ENCODE measurements around the gene DEFB121. TPM values are rescaled to one million over a fixed set of nuclear protein-coding genes. Genes with fewer than 3 reads are reported as not detected.

DEFB121 gene
- total and polyA plus RNA-seq, 2 of the 8 experiments (the other 6 are each of a cell fraction or from before 2014, with no cell fraction given), result not detected

DNA sequence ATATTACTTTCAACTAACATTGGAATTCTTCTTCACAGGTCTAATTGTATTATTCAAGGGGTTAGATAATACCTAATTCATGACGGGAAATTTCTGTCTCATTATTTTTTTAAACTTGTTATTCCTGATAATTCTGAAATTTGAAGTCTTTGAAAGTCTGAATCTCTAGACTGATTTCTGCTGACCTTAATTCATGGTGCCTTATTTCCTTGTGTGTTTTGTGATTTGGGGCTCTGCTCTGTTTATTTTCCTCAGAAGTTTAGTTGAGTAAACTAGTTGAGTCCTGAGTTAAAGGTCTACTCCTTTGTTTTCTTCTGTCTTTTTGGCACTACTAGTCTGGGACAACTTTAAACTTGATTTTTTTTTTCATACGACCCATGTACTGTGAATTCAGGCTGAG is 31.7 kb downstream of the DEFB121 start:
- no peak overlapping the region for H3K4me2 ChIP-seq (ENCODE audit: insufficient read depth in 1 of 2, low read depth in 2 of 2, low read length in 2 of 2)
- no peak overlapping the region for H3K4me3 ChIP-seq (ENCODE audit: extremely low read depth in 1 of 4, insufficient read depth in 2 of 4, low read depth in 3 of 4, low read length in 4 of 4)
- no peak overlapping the region for H2BK12ac ChIP-seq (ENCODE audit: low read depth, low read length)
- H3K9me3 ChIP-seq (ENCODE audit: insufficient read depth in 2 of 2, low read depth in 1 of 2, low read length in 1 of 2), result peaks cover 69 to 87% of the 10 kb centered on the region in 2 experiments
- TF ChIP-seq KDM4A (IDR thresholded peaks at IDR 0.05; ENCODE audit: low read depth, low read length, severe bottlenecking) (no peak), SIN3A (conservative IDR thresholded peaks at IDR 0.05 in 1 of 2, IDR thresholded peaks at IDR 0.05 in 1 of 2; ENCODE audit: low read depth in 1 of 2, low read length in 2 of 2) (no peak), NANOG (IDR thresholded peaks at IDR 0.05; ENCODE audit: insufficient read depth, low read depth, low read length, poor library complexity, severe bottlenecking) (no peak), MAFK (IDR thresholded peaks at IDR 0.05; ENCODE audit: low read depth, low read length) (no peak)
- no peak overlapping the region for H3K56ac ChIP-seq (replicated peaks; ENCODE audit: insufficient read length, low read depth, low read length)
- no peaks in the 10 kb centered on the region for H3K27me3 ChIP-seq (replicated peaks in 1 of 4; ENCODE audit: control insufficient read depth in 3 of 4, extremely low read depth in 1 of 4, insufficient read depth in 3 of 4, low read length in 3 of 4)
- H3K9ac ChIP-seq (replicated peaks in 1 of 4; ENCODE audit: extremely low read depth in 1 of 4, low read depth in 3 of 4, low read length in 3 of 4), result no peak overlapping the region
- no peak overlapping the region for H2BK5ac ChIP-seq (ENCODE audit: low read depth, low read length)
- H3K79me2 ChIP-seq (ENCODE audit: control insufficient read depth in 1 of 2, insufficient read depth in 2 of 2, low read length in 2 of 2), result no peaks in the 10 kb centered on the region
- POLR2A ChIA-PET (ENCODE audit: partially characterized antibody), result no interaction called here
- FAIRE-seq (peak; percentile 7), DNase-seq (ENCODE audit: low read depth in 1 of 2, low spot score in 2 of 2) (no peak)
- H4K5ac ChIP-seq (ENCODE audit: insufficient read length, low read depth, low read length), result no peak overlapping the region
- H3K36me3 ChIP-seq (ENCODE audit: control insufficient read depth in 2 of 4, insufficient read depth in 4 of 4, low read length in 3 of 4), result no peaks in the 10 kb centered on the region; a peak in 1 of 8 replicates
- no peaks in the 10 kb centered on the region for H4K20me1 ChIP-seq (replicated peaks in 1 of 2; ENCODE audit: control insufficient read depth in 1 of 2, insufficient read depth in 2 of 2, low read length in 2 of 2)
- H3K4ac ChIP-seq (replicated peaks; ENCODE audit: insufficient read length, low read depth, low read length), result no peak overlapping the region
- no peaks in the 10 kb centered on the region for H3K79me1 ChIP-seq (ENCODE audit: low read depth, low read length)
- no peak overlapping the region for H4K8ac ChIP-seq (ENCODE audit: extremely low read depth, insufficient read depth, low read length)
- WGBS, 2 experiments (ENCODE audit: extremely low coverage in 1 of 2, insufficient coverage in 1 of 2, insufficient read length in 1 of 2, insufficient replicate concordance in 2 of 2, low coverage in 1 of 2, low lambda C conversion rate in 2 of 2, missing lambda C conversion rate in 1 of 2), result 65% methylated on average over 2 of the region's 2 CpGs; no CpG with 5 or more reads in 1 of the 2 experiments
- H3K23me2 ChIP-seq (ENCODE audit: low read depth, low read length), result no peaks in the 10 kb centered on the region
- no peak overlapping the region for H2BK120ac ChIP-seq (replicated peaks; ENCODE audit: low read depth, low read length)
- no peak overlapping the region for H2BK15ac ChIP-seq (ENCODE audit: low read length)
- H3K4me1 ChIP-seq (replicated peaks in 1 of 4; ENCODE audit: control insufficient read depth in 3 of 4, insufficient read depth in 4 of 4, low read length in 3 of 4), result no peaks in the 10 kb centered on the region
- H2BK20ac ChIP-seq (ENCODE audit: low read length), result no peak overlapping the region
- H4K91ac ChIP-seq (replicated peaks; ENCODE audit: insufficient read length, low read length), result no peak overlapping the region
- H3K27ac ChIP-seq (ENCODE audit: low read depth, low read length), result no peak overlapping the region
- no peak overlapping the region for H3K23ac ChIP-seq (ENCODE audit: insufficient read length)
- CTCF ChIA-PET (ENCODE audit: partially characterized antibody), result no interaction called here
- no peak overlapping the region for H3K18ac ChIP-seq (ENCODE audit: extremely low read depth, low read length)
- no peak overlapping the region for H3K14ac ChIP-seq (ENCODE audit: insufficient read length)
- H2AK5ac ChIP-seq (ENCODE audit: low read depth, low read length), result no peak overlapping the region
- no peak overlapping the region for H2AFZ ChIP-seq (ENCODE audit: low read length)
